ENCODE data around the gene AEBP1.

Gene AEBP1

GRCh38 chr7:44063894-44064651 is 40.1 kb upstream of the AEBP1 start:
- no peaks in the 10 kb centered on the region for H3K27me3 Mint-ChIP-seq
- H3K4me3 Mint-ChIP-seq: no peak overlapping the region
- peaks cover 3% of the 10 kb centered on the region for H3K9me3 Mint-ChIP-seq
- ATAC-seq: no peak
- H3K27ac Mint-ChIP-seq: peak overlapping the region; percentile 71
- H3K4me1 Mint-ChIP-seq: peaks cover 84% of the 10 kb centered on the region
- H3K36me3 Mint-ChIP-seq: peaks cover 34% of the 10 kb centered on the region

- peaks cover 82% of the 10 kb centered on the region for H3K4me1 Mint-ChIP-seq
- H3K4me3 Mint-ChIP-seq: peak overlapping the region; percentile 34
- H3K27me3 Mint-ChIP-seq: no peaks in the 10 kb centered on the region
- peak overlapping the region; percentile 71 for H3K27ac Mint-ChIP-seq
- ATAC-seq: peak; percentile 44
- peaks cover 3% of the 10 kb centered on the region for H3K9me3 Mint-ChIP-seq
- peaks cover 25% of the 10 kb centered on the region for H3K36me3 Mint-ChIP-seq
These were observed 39.2 kb upstream of the AEBP1 start for GRCh38 chr7:44064791-44065430.

GRCh38 chr7:44065431-44066110 is 38.6 kb upstream of the AEBP1 start, which contains the start of gene PGAM2:
Gene PGAM2, minus strand, starts transcription at chr7:44065567. Its CDS starts 38 bp downstream, at chr7:44065529.
- H3K27ac Mint-ChIP-seq: peak within 1 kb of the TSS; percentile 71
- peak; percentile 37 for ATAC-seq
- H3K36me3 Mint-ChIP-seq: peaks cover 19% of the 10 kb centered on the region
- peak within 1 kb of the TSS; percentile 34 for H3K4me3 Mint-ChIP-seq
- no peaks in the 10 kb centered on the region for H3K27me3 Mint-ChIP-seq
- H3K9me3 Mint-ChIP-seq: peaks cover 3% of the 10 kb centered on the region
- H3K4me1 Mint-ChIP-seq: peaks cover 82% of the 10 kb centered on the region

DNA sequence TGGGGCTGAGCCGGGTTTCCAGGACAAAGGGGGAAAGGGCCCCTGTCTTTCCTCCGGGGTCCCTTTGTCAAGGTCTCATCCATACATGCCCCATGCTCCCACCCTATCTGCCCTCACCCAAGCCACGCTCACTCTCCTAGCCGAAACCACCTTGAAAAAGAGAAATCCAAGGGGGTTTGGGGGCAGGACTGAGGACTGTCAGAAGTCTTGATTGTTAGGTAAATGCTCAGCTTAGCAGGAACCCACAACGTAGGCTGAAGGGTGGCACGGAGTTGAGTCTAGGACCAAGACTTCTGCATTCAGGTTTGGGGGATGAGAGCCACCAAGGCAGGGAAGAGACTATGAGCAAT is 38.1 kb upstream of the AEBP1 start:
- Mint-ChIP-seq H3K27me3 (no peaks in the 10 kb centered on the region), H3K4me1 (peaks cover 85% of the 10 kb centered on the region), H3K9me3 (peaks cover 3% of the 10 kb centered on the region), H3K27ac (peak overlapping the region; percentile 71), H3K4me3 (no peak overlapping the region), H3K36me3 (peaks cover 19% of the 10 kb centered on the region)
- ATAC-seq: no peak

DNA sequence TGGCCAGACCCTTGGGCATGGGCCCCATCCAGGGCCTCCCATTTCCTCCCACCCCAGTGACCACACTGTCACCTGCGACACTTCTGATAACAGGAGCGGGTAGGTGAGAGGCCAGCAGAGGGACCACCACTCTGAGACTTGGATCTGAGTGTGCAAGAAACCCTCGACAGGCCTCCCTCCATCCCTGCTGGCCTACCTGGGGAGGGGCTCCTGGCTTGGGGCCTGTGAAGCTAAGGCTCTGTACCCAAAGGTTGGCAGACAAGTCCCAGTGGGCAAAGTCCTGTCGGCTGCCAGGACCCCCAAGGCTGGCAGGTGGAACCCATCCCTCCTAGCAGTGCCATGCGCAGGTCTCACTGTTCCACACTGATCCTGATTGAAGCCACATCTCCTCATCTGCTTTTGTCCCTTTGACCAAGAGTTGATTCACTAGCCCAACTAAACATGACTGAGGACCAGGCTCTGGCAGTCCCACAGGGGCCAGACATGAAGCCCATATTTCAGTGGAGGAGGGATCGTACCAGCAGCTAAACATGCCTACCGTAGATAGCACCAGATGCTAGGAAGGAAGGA is 37.6 kb upstream of the AEBP1 start:
- peak overlapping the region; percentile 46 for H3K4me3 Mint-ChIP-seq
- ATAC-seq: peak; percentile 3
- H3K4me1 Mint-ChIP-seq: peaks cover 87% of the 10 kb centered on the region
- no peaks in the 10 kb centered on the region for H3K27me3 Mint-ChIP-seq
- H3K9me3 Mint-ChIP-seq: peaks cover 3% of the 10 kb centered on the region
- peak overlapping the region; percentile 71 for H3K27ac Mint-ChIP-seq
- peaks cover 14% of the 10 kb centered on the region for H3K36me3 Mint-ChIP-seq

DNA sequence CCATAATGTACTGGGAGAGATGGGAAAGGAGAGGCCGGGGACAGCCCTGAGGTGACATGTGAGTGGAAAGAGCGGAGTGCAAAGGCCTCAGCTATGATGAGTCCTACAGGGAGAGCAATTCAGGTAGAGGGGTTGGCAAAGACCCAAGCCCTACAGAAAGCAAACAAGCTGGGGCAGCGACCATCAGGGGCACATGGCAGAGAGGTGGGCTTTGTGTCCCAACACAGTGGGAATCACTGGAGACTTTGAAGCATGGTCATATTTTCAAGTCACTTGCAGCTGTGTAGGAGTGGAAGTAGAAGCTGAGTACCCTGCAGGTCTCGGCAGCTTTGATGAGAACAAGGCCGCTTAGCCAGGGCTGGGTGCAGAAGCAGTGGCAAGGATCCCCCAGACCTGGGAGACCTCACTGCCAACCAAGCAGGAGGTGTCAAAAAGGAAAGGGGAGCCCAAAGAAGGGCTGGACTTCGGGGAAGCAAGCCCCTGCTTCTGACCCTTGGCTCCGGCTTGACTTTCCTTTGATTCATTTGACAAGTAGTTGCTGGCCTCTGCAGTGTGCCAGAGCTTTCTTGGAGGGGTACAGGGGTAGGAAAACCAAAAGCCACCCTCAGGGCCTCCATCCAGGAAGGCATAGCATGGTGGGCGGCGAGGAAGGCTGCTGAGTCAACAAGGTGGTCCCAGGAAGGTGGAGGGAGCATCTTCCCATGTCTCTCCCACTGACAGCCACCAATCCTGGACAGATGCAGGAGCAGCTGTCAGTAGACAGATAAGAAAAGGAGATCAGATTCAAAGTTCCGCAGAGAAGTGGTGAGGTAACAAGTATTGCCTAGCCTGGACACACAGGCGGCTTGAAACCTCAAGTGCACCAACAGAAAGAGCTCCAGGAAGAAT is 36.8 kb upstream of the AEBP1 start:
- Mint-ChIP-seq H3K36me3 (peaks cover 17% of the 10 kb centered on the region), H3K27me3 (no peaks in the 10 kb centered on the region), H3K4me3 (peak overlapping the region; percentile 46), H3K9me3 (peaks cover 3% of the 10 kb centered on the region), H3K4me1 (peaks cover 91% of the 10 kb centered on the region), H3K27ac (peak overlapping the region; percentile 71)
- ATAC-seq: no peak

GRCh38 chr7:44068054-44068453 is 36.1 kb upstream of the AEBP1 start:
- Mint-ChIP-seq H3K4me1 (peaks cover 93% of the 10 kb centered on the region), H3K36me3 (peaks cover 17% of the 10 kb centered on the region), H3K27ac (peak overlapping the region; percentile 5)

DNA sequence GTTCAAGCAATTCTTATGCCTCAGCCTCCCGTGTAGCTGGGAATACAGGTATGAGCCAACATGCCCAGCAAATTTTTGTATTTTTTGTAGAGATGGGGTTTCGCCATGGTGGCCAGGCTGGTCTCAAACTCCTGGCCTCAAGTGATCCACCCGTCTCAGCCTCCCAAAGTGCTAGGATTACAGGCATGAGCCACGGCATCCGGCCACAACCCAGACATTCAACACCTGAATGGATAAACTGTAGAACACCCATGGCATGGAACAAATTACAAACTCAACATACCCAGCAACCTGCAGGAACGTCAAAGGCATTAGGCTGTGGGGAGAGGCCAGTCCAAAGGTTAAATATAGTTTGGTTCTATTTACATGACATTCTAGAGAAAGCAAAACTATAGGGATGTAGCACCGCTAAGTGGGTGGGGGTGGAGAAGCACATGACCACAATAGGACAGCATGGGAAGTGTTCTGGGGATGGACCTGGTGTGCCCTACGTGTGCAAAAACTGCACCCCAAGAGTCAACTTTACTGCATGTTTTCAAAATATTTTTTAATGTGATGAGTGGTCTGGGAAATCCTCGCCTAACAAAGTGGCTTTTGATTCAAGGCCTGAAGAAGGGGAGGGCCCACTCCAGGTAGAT is 32.3 kb upstream of the AEBP1 start:
- H3K36me3 Mint-ChIP-seq: peaks cover 48% of the 10 kb centered on the region
- peak overlapping the region; percentile 96 for H3K27ac Mint-ChIP-seq
- H3K4me3 Mint-ChIP-seq: no peak overlapping the region
- no peaks in the 10 kb centered on the region for H3K27me3 Mint-ChIP-seq
- ATAC-seq: no peak
- H3K4me1 Mint-ChIP-seq: peaks cover 80% of the 10 kb centered on the region
- H3K9me3 Mint-ChIP-seq: peaks cover 3% of the 10 kb centered on the region

More at GRCh38 chr7:44068054-44068453, 36.1 kb upstream of the AEBP1 start:
- H3K27me3 Mint-ChIP-seq: no peaks in the 10 kb centered on the region
- no peak for ATAC-seq
- no peak overlapping the region for H3K4me3 Mint-ChIP-seq
- H3K9me3 Mint-ChIP-seq: peaks cover 3% of the 10 kb centered on the region

DNA sequence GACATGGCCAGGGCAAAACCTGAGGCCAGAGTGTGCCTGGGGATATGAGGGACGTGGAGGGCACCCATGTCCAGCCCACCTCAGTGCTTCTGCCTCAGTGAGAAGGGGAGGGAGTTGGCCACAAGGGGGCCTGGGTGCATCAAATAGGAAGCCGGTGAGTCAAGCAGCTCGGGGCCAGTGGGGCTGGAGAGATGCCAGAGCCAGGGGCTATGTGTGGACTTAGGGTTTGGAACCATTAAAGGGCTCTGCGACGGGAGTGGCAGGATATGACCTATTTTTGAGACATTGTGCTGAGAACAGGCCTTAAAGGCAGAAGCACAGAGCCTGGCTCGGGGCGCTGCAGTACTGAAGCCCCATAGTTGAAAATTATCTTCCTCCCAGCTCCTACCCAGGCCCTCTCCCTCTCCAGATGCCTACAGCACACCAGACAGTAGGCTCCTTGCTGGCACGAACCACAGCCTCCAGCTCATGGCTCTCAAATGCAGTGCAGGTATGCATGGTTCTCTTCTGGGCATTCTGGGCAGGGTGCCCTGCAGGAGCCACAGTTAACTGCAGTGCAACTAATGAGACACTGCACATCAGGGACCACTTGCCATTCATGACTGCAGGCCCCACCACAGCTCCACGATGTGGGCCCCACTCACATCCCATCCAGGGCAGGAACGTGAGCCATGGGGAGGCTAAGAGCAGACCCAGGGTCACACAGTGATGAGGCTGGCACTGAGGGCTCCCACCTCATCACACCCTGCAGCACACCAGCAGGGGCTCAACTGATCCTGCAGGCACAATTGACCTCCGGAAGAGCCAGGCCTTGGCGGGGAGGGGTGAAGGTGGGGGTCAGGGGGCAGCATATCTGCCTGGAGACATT is 31.5 kb upstream of the AEBP1 start:
- ATAC-seq: no peak
- Mint-ChIP-seq H3K4me3 (no peak overlapping the region), H3K9me3 (peaks cover 3% of the 10 kb centered on the region), H3K27me3 (no peaks in the 10 kb centered on the region), H3K4me1 (peaks cover 74% of the 10 kb centered on the region), H3K36me3 (peaks cover 54% of the 10 kb centered on the region), H3K27ac (peak overlapping the region; percentile 96)

GRCh38 chr7:44073664-44074348 is 30.3 kb upstream of the AEBP1 start:
- Mint-ChIP-seq H3K27ac (peak overlapping the region; percentile 96), H3K9me3 (no peaks in the 10 kb centered on the region), H3K36me3 (peaks cover 66% of the 10 kb centered on the region), H3K27me3 (no peaks in the 10 kb centered on the region), H3K4me1 (peaks cover 76% of the 10 kb centered on the region), H3K4me3 (peak overlapping the region; percentile 80)
- peak; percentile 98 for ATAC-seq

GRCh38 chr7:44074349-44074695 is 29.8 kb upstream of the AEBP1 start:
- Mint-ChIP-seq H3K4me3 (peak overlapping the region; percentile 80), H3K9me3 (no peaks in the 10 kb centered on the region), H3K36me3 (peaks cover 68% of the 10 kb centered on the region), H3K27ac (peak overlapping the region; percentile 96), H3K27me3 (no peaks in the 10 kb centered on the region), H3K4me1 (peaks cover 77% of the 10 kb centered on the region)
- peak; percentile 39 for ATAC-seq

DNA sequence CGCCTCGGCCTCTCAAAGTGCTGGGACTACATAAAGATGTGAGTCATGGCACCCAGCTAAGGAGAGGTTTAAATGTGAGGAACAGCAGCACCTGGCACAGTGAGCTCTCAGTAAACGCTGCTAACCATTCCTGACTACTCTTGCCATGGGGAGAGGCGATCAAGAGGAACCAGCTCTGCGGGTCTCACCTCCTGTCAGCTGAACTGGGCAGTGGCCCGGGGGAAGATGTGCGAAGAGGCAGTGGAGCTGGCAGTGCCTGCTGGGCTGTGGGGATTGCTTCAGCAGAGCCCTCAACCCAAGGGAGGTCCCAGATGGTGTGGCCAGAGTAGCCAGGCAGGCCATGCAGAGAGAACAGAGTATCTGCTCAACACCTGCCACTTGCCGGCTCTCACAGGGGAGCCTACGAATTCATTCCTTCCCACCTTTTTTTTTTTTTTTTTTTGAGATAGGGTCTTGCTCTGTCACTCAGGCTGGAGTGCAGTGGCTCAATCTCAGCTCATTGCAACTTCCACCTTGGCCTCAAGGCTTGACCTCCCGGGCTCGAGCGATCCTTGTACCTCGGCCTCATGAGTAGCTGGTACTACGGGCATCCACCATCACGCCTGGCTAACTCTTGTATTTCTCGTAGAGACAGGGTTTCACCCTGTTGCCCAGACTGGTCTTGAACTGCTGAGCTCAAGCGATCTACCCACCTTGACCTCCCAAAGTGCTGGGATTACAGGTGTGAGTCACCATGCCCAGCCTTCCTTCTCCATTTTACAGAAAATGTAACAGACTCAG is 28.7 kb upstream of the AEBP1 start:
- peaks cover 77% of the 10 kb centered on the region for H3K4me1 Mint-ChIP-seq
- peaks cover 68% of the 10 kb centered on the region for H3K36me3 Mint-ChIP-seq
- H3K27me3 Mint-ChIP-seq: no peaks in the 10 kb centered on the region
- no peak for ATAC-seq
- peak overlapping the region; percentile 80 for H3K4me3 Mint-ChIP-seq
- no peaks in the 10 kb centered on the region for H3K9me3 Mint-ChIP-seq
- peak overlapping the region; percentile 96 for H3K27ac Mint-ChIP-seq
